Erythroblast (primary cell): ENCODE measurements around the gene ANGPTL4.

Experiments used
- GATA1 ChIP-seq: IDR thresholded peaks from 2 replicates; pipeline ENCODE4 v1.6.1; 2011; ENCODE audit warnings: low read depth, mild to moderate bottlenecking, control low read depth, low read length, moderate library complexity
- POLR2A ChIP-seq: IDR thresholded peaks from 2 replicates; pipeline ENCODE4 v1.6.1; 2011; ENCODE audit warnings: mild to moderate bottlenecking, low read length

- TF ChIP-seq POLR2A = no peak
- no peak for TF ChIP-seq GATA1
Measured at GRCh38 chr19:8397746-8398310, 33.9 kb downstream of the ANGPTL4 start.
